Erythroblast (primary cell): ENCODE measurements around the gene MYL7.

Source experiments
- GATA1 ChIP-seq: IDR thresholded peaks from 2 replicates; pipeline ENCODE4 v1.6.1; 2011; ENCODE audit warnings: low read depth, mild to moderate bottlenecking, control low read depth, low read length, moderate library complexity
- POLR2A ChIP-seq: IDR thresholded peaks from 2 replicates; pipeline ENCODE4 v1.6.1; 2011; ENCODE audit warnings: mild to moderate bottlenecking, low read length

GRCh38 chr7:44107116-44107960 is 33.8 kb downstream of the MYL7 start:
- TF ChIP-seq POLR2A = no peak
- TF ChIP-seq GATA1 = no peak
